Measurements from ENCODE around the gene STX4.

Gene STX4

GRCh38 chr16:31076319-31076718 lies 43.0 kb downstream of the STX4 start:
- Histone ChIP-seq H3K4me1 (ENCODE audit: insufficient read depth, poor library complexity, severe bottlenecking) (peaks cover 6% of the 10 kb centered on the region), H3K36me3 (ENCODE audit: low read depth) (peaks cover 40% of the 10 kb centered on the region), H3K27ac (ENCODE audit: poor library complexity, severe bottlenecking) (no peak overlapping the region), H3K27me3 (ENCODE audit: insufficient read depth, poor library complexity, severe bottlenecking) (no peaks in the 10 kb centered on the region), H3K4me3 (ENCODE audit: severe bottlenecking) (no peak overlapping the region), H3K9me3 (ENCODE audit: severe bottlenecking) (no peaks in the 10 kb centered on the region)
- ATAC-seq (ENCODE audit: low read depth) (no peak), DNase-seq (ENCODE audit: low spot score) (peak; percentile 57)
- TF ChIP-seq CTCF (IDR thresholded peaks at IDR 0.05; ENCODE audit: poor library complexity, severe bottlenecking) = no peak

- TF ChIP-seq CTCF (IDR thresholded peaks at IDR 0.05; ENCODE audit: poor library complexity, severe bottlenecking) = no peak
- DNase-seq (ENCODE audit: low spot score) (peak; percentile 49), ATAC-seq (ENCODE audit: low read depth) (no peak)
- H3K36me3 ChIP-seq (ENCODE audit: low read depth) = peaks cover 45% of the 10 kb centered on the region
- no peak overlapping the region for H3K4me3 ChIP-seq (ENCODE audit: severe bottlenecking)
- no peaks in the 10 kb centered on the region for H3K9me3 ChIP-seq (ENCODE audit: severe bottlenecking)
- H3K4me1 ChIP-seq (ENCODE audit: insufficient read depth, poor library complexity, severe bottlenecking) = peaks cover under 1% of the 10 kb centered on the region
- no peaks in the 10 kb centered on the region for H3K27me3 ChIP-seq (ENCODE audit: insufficient read depth, poor library complexity, severe bottlenecking)
- H3K27ac ChIP-seq (ENCODE audit: poor library complexity, severe bottlenecking) = no peak overlapping the region
Observed at GRCh38 chr16:31077024-31077423, 43.7 kb downstream of the STX4 start.

- Histone ChIP-seq H3K36me3 (ENCODE audit: low read depth) (peaks cover 50% of the 10 kb centered on the region), H3K4me1 (ENCODE audit: insufficient read depth, poor library complexity, severe bottlenecking) (no peaks in the 10 kb centered on the region), H3K4me3 (ENCODE audit: severe bottlenecking) (no peak overlapping the region), H3K27ac (ENCODE audit: poor library complexity, severe bottlenecking) (no peak overlapping the region), H3K9me3 (ENCODE audit: severe bottlenecking) (no peaks in the 10 kb centered on the region), H3K27me3 (ENCODE audit: insufficient read depth, poor library complexity, severe bottlenecking) (no peaks in the 10 kb centered on the region)
- TF ChIP-seq CTCF (IDR thresholded peaks at IDR 0.05; ENCODE audit: poor library complexity, severe bottlenecking) = no peak
- peak; percentile 65 for DNase-seq (ENCODE audit: low spot score)
- no peak for ATAC-seq (ENCODE audit: low read depth)
Observed at GRCh38 chr16:31077592-31078396, 44.4 kb downstream of the STX4 start.

- H3K4me3 ChIP-seq (ENCODE audit: severe bottlenecking) = no peak overlapping the region
- DNase-seq (ENCODE audit: low spot score) = no peak
- H3K4me1 ChIP-seq (ENCODE audit: insufficient read depth, poor library complexity, severe bottlenecking) = no peaks in the 10 kb centered on the region
- TF ChIP-seq CTCF (IDR thresholded peaks at IDR 0.05; ENCODE audit: poor library complexity, severe bottlenecking) = no peak
- ATAC-seq (ENCODE audit: low read depth) = no peak
- H3K27ac ChIP-seq (ENCODE audit: poor library complexity, severe bottlenecking) = no peak overlapping the region
- H3K27me3 ChIP-seq (ENCODE audit: insufficient read depth, poor library complexity, severe bottlenecking) = no peaks in the 10 kb centered on the region
- no peaks in the 10 kb centered on the region for H3K9me3 ChIP-seq (ENCODE audit: severe bottlenecking)
- H3K36me3 ChIP-seq (ENCODE audit: low read depth) = peaks cover 53% of the 10 kb centered on the region
Observed at GRCh38 chr16:31078597-31079341, 45.4 kb downstream of the STX4 start.

Measured in RWPE2 (cell line).